ENCODE results near the gene ATAD3C.
"Not testable (repeated sequence)": the region's sequence is repeated elsewhere in the genome, so short reads cannot be mapped to it uniquely, and the experiment has no call there.

ATAD3C gene

DNA sequence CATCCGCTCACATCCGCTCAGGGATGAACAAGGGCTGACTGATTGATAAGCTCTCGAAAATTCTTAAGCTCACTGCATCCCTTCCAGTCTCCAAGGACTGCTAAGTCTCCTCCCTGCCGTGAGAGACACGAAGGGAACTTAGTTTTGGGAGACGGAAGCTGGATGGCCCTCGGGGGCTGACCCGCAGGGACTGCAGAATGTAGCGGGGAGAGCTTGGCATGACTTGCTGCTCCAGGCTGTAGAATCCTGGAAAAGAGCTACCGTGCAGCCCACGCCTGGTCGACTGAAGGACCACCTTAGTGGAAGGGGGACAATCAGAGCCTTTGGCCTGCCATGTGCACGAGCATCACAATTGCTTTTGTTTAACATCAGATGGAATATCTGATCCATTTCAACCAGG, 33.7 kb upstream of the ATAD3C start:
- TF ChIP-seq, protein P1, sequence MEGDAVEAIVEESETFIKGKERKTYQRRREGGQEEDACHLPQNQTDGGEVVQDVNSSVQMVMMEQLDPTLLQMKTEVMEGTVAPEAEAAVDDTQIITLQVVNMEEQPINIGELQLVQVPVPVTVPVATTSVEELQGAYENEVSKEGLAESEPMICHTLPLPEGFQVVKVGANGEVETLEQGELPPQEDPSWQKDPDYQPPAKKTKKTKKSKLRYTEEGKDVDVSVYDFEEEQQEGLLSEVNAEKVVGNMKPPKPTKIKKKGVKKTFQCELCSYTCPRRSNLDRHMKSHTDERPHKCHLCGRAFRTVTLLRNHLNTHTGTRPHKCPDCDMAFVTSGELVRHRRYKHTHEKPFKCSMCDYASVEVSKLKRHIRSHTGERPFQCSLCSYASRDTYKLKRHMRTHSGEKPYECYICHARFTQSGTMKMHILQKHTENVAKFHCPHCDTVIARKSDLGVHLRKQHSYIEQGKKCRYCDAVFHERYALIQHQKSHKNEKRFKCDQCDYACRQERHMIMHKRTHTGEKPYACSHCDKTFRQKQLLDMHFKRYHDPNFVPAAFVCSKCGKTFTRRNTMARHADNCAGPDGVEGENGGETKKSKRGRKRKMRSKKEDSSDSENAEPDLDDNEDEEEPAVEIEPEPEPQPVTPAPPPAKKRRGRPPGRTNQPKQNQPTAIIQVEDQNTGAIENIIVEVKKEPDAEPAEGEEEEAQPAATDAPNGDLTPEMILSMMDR (IDR thresholded peaks at IDR 0.05; ENCODE audit: low read depth, low read length) = no peak

DNA sequence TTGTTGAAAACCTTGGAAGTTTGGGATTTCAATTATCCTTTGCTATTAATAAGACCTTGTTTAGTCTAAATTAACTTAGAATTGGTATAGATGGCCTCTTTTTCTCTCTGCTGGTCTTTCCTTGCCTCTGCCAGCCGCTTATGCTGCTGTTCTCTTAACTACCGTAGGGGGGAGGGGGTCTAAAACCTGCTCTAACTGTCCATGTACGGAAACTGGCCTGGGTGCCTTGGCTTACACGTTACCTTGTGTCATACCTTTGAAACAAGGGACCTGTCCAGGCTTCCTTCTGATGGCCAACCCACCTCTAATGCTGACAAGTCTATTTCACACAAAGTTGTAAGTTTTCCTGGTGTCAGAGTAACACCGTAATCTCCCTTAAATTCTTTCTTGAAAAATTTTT, 32.1 kb upstream of the ATAD3C start:
- not testable (repeated sequence) for H3K4me3 ChIP-seq (ENCODE audit: low read depth, low read length)

More for the DNA sequence above, 33.7 kb upstream of the ATAD3C start:
- no peak overlapping the region for H3K4me3 ChIP-seq (ENCODE audit: low read depth, low read length)

DNA sequence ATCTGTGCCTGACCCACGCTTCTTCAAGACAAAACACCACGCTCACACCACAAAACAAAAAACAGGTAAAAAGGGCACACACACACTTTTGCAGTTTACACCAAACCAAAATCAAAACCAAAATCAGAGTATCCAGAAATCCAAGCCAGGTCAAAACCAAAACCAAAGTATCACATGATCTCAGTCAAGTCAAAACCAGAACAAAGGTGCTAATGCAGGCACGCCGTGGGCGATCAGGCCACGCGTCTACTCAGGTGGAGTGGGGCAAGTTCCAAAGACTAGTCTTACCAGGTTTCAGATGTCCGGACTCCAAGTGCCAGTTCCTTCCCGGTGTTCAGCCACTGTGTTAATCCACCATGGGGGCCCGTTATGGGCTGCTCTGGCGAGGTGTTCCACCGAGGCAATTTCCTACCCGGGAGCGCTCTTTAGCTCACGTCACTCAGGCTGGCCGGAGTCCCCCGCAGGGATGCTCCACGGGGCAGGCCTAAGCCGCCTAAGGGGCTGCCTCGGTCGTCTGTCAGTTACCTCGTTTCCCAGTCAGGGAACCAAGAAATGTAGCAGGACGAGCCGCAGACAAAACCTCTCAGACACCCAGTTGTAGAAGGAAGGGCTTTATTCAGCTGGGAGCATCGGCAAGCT, 31.5 kb upstream of the ATAD3C start:
- not testable (repeated sequence) for H3K4me3 ChIP-seq (ENCODE audit: low read depth, low read length)

GRCh38 chr1:1418464-1419362, 30.8 kb upstream of the ATAD3C start:
- no peak overlapping the region for H3K4me3 ChIP-seq (ENCODE audit: low read depth, low read length)
- TF ChIP-seq, protein P1 (IDR thresholded peaks at IDR 0.05; ENCODE audit: low read depth, low read length) = no peak

GRCh38 chr1:1419363-1419812, 30.1 kb upstream of the ATAD3C start:
- no peak overlapping the region for H3K4me3 ChIP-seq (ENCODE audit: low read depth, low read length)
- TF ChIP-seq, protein P1 (IDR thresholded peaks at IDR 0.05; ENCODE audit: low read depth, low read length) = no peak

- no peak overlapping the region for H3K4me3 ChIP-seq (ENCODE audit: low read depth, low read length)
- TF ChIP-seq, protein P1 (IDR thresholded peaks at IDR 0.05; ENCODE audit: low read depth, low read length) = no peak
These were observed 29.5 kb upstream of the ATAD3C start for GRCh38 chr1:1419813-1420653.

DNA sequence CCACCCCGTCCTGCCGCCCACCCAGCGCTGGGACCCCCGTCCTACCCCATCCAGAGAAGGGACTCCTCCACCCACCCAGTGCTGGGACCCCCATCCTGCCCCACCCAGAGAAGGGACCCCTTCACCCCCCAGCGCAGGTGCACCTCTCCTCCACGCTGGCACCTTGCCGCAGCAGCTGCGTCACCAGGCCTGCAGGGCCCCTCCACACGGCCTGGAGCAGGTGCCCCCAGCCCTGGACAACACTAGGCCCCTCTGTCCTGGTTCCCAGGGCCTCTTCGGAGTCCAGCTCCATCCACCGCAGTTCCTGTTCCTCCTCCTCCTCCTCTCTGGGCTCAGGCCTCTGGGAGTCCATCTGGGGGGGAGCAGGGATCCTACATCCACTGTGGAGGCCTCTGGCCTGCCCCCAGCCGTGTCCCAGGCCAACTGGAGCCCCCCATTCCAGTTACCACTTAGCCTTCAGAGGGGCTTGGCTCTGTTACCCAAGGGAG, 28.8 kb upstream of the ATAD3C start:
- TF ChIP-seq, protein P1 (IDR thresholded peaks at IDR 0.05; ENCODE audit: low read depth, low read length) = no peak

More for the DNA sequence above, 28.8 kb upstream of the ATAD3C start:
- no peak overlapping the region for H3K4me3 ChIP-seq (ENCODE audit: low read depth, low read length)

Measured in WI38 (cell line).